Stimulated activated naive CD8-positive, alpha-beta T cell treated with anti-CD3 and anti-CD28 coated beads, Interleukin-15, amount 100 ng/mL, for 72 hours (primary cell): Measurements from ENCODE around the gene ESYT2.

Experiments
- ATAC-seq: fragments of 150-1000 bp; cut with Tn5 transposase; 2 replicates; pipeline ENCODE4 v1.10.0; 2021; ENCODE audit warnings: mild to moderate bottlenecking, moderate library complexity
- DNase-seq, 2 donors: peaks; one replicate each; pipeline ENCODE4 v3.0.0; 2021 to 2022
- H3K27ac Mint-ChIP-seq, 2 donors: one replicate each; pipeline ENCODE4 v1.8.0; 2022; ENCODE audit warnings: mild to moderate bottlenecking in 2 of 2, mixed read lengths in 2 of 2, moderate library complexity in 2 of 2
- H3K27me3 Mint-ChIP-seq: one replicate; pipeline ENCODE4 v1.8.0; 2022; ENCODE audit warnings: mixed read lengths
- H3K4me1 Mint-ChIP-seq: one replicate; pipeline ENCODE4 v1.8.0; 2022; ENCODE audit warnings: mild to moderate bottlenecking, mixed read lengths
- H3K4me3 Mint-ChIP-seq, 2 donors: one replicate each; pipeline ENCODE4 v1.8.0; 2022; ENCODE audit warnings: mild to moderate bottlenecking in 2 of 2, mixed read lengths in 2 of 2, moderate library complexity in 1 of 2
- H3K9me3 Mint-ChIP-seq, 2 donors: one replicate each; pipeline ENCODE4 v1.8.0; 2022; ENCODE audit warnings: mixed read lengths in 2 of 2

The ESYT2 gene

DNA sequence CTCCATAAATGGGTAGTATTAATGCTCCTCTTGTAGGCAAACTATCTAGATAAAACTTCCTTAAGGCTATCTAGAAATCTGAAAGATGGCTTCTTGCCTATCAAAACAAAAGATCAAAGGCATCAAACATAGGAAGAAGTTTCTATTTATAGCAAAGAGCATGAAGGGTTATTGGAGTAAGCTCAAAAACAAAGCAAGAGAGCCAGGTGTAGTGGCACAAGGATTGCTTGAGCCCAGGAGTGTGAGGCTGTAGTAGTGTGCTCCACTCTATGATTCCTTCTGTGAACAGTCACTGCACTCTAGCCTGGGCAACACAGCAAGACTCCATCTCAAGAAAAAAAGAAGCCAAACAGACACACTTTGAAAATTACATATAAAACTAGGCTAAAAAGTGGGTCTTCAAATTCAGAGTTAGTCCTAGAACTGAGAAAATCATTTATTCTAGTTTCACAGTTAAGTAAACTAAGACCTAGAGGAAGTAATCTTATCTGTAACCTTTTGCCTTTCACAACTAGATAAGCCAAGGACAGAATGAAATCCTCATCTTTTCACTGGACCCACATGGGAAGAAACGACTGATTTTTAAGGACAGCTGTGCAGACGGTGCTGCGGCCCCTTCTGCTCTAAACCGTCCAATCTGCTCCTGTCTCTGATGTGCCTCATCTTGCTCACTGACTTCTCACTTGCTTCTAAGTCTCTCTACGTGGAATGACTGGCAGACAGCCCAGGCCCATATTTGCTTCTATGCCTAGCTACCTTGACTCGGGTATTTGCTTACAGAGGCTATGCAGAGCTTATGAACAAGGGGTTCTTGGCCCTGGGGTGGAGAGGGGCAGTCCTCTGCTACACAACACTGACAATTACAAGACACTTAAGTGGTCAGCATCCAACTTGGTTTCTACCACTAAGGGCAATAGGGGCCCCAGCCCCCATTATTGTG, 50.0 kb downstream of the ESYT2 start:
- Mint-ChIP-seq H3K4me3 (no peak overlapping the region), H3K27me3 (no peaks in the 10 kb centered on the region), H3K9me3 (no peaks in the 10 kb centered on the region), H3K27ac (peak overlapping the region; percentile 28 to 61), H3K4me1 (peaks cover 28% of the 10 kb centered on the region)
- DNase-seq (no peak), ATAC-seq (no peak)

DNA sequence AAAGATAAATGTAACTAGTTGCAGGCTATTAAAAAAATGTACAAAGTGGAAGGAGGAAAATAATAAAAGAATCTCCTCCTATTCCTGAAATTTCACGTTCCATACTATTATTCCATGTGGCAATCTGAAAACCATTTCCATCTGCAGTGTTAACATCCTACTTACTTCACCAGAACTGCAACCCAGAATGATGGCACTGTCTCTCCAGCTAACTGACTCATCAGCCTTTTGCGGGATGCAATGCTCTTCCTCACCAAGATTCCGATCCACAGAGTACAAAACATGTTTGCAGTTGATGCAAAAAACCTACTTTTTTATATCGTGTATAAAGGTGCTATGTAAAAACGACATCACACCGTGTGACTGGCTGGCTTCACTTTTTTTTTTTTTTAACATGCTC, 50.8 kb downstream of the ESYT2 start:
- no peak overlapping the region for H3K4me3 Mint-ChIP-seq
- H3K9me3 Mint-ChIP-seq: no peaks in the 10 kb centered on the region
- no peak overlapping the region for H3K27ac Mint-ChIP-seq
- ATAC-seq: no peak
- no peak for DNase-seq
- H3K27me3 Mint-ChIP-seq: no peaks in the 10 kb centered on the region
- H3K4me1 Mint-ChIP-seq: peaks cover 28% of the 10 kb centered on the region

DNA sequence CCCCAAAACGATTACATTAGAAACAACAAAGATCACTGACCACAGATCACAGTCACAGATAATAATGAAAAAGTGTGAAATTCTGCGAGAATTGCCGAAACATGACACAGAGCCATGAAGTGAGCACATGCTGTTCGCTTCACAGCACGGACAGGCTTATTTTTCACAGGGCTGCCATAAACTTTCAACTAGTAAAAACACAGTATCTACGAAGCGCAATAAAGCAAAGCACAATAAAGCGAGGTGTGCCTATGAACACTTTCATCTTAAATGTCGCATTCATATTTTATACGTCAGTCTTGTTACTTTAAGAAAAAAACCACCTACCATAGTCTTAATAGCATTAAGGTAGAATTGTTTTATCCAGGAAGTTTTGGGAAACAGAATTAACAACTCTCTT, 51.5 kb downstream of the ESYT2 start:
- ATAC-seq: no peak
- H3K9me3 Mint-ChIP-seq: no peaks in the 10 kb centered on the region
- H3K4me1 Mint-ChIP-seq: peaks cover 33% of the 10 kb centered on the region
- H3K27ac Mint-ChIP-seq: no peak overlapping the region
- no peak for DNase-seq
- no peaks in the 10 kb centered on the region for H3K27me3 Mint-ChIP-seq
- no peak overlapping the region for H3K4me3 Mint-ChIP-seq

DNA sequence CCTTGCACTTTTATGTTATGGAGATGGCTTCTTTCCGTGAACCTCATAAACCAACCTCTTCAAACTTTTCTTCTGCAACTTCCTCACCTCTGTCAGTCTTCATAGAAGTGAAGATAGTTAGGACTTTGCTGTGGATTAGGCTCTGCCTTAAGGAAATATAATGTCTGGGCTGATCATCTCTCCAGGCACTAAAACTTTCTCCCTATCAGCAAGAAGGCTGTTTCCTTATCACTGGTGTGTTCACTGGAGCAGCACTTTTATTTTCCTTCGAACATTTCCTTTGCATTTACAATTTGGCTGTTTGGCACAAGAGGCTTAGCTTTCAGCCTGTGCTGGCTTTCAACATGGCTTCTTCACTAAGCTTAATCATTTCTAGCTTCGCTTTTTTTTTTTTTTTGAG, 52.8 kb downstream of the ESYT2 start:
- Mint-ChIP-seq H3K27me3 (no peaks in the 10 kb centered on the region), H3K4me3 (no peak overlapping the region), H3K27ac (peak overlapping the region in 1 of 2 donors; percentile 19), H3K4me1 (peaks cover 47% of the 10 kb centered on the region), H3K9me3 (no peaks in the 10 kb centered on the region)
- no peak for DNase-seq
- ATAC-seq: no peak

DNA sequence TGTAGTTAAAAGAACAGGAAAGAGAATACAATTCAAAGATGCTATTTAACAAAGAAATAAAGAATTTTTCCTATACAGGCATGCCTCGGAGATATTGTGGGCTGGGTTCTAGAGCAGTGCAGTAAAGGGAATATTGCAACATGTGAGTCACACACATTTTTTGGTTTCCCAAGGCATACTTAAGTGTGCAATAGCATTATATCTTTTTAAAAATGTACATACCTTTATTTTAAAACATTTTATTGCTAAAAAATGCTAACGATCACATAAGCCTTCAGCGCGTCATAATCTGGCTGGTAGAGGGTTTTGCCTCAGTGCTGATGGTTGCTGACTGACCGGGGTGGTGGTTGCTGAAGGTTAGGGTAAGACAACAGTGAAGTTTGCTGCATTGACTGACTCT, 54.4 kb downstream of the ESYT2 start:
- H3K9me3 Mint-ChIP-seq: no peaks in the 10 kb centered on the region
- ATAC-seq: no peak
- no peaks in the 10 kb centered on the region for H3K27me3 Mint-ChIP-seq
- no peak for DNase-seq
- no peak overlapping the region for H3K27ac Mint-ChIP-seq
- H3K4me1 Mint-ChIP-seq: peaks cover 51% of the 10 kb centered on the region
- H3K4me3 Mint-ChIP-seq: no peak overlapping the region

DNA sequence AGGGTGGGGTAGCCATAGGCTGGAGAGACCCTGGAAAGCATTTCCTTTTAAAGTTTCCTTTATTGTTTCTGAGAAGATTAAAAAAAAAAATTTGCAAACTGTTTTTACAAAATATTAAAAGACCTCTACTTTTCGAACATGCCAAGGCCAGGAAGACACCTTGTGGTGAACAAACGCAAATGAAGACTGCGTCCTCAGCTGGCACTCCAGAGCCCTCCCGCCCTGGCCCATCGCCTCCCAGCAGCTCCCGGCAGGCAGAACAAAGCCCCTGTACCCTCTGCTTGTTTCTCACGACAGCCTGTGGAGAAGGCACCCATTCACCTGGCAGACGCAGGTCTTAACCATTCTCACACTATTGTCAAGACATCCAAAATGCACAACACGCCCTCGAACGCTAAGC, 56.4 kb downstream of the ESYT2 start:
- no peak overlapping the region for H3K4me3 Mint-ChIP-seq
- peaks cover 58% of the 10 kb centered on the region for H3K4me1 Mint-ChIP-seq
- peak overlapping the region in 1 of 2 donors; percentile 83 for H3K27ac Mint-ChIP-seq
- DNase-seq (no peak), ATAC-seq (no peak)
- no peaks in the 10 kb centered on the region for H3K27me3 Mint-ChIP-seq
- no peaks in the 10 kb centered on the region for H3K9me3 Mint-ChIP-seq

DNA sequence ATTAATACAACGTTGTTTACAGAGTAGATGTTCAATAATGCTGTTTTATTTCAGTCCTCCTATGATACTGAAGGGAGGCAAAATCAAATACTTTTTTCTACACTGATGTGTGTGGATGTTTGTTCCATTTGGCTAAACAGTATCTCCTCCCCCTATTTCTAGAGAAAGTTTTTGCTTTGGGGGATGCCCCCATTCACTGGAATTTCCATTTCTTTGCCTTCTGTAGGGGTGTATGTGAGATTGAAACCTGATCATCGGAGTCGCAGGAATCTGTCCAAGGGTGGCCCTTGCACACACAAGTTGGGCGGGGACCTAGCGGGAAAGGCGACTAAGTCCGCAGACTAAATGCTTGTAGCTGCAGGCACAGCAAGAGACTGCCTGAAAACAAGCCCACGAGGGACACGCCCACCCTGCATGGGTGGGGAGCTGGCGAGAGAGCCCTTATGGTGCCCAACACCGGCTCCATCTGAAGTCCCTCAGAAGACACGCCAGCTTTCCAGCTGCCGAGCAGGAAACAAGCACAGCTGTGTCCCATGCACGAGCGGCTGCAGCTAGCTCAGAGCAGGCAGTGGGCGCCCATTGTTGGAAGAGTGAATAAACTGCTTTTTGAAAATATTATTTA, 58.0 kb downstream of the ESYT2 start:
- H3K4me1 Mint-ChIP-seq: peaks cover 54% of the 10 kb centered on the region

DNA sequence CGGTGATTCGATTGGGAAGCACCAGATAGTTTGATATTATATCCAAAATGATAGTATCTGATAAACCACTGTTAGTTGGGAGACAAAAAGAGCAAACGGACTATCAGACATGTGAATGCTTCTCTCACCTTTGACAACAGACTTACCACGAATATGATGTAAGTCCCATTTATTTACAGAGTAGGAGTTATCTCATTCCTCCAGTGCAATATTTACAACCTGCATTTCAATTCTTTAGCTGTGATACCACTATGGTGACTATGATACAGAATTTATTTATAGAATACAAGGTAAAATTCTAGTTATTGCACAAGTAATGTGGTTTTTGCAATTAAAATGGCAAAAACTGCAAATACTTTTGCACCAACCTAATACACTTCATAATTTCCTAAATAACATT, 61.6 kb downstream of the ESYT2 start:
- ATAC-seq: no peak
- Mint-ChIP-seq H3K27me3 (no peaks in the 10 kb centered on the region), H3K27ac (no peak overlapping the region), H3K4me3 (no peak overlapping the region), H3K4me1 (peaks cover 47% of the 10 kb centered on the region), H3K9me3 (no peaks in the 10 kb centered on the region)
- no peak for DNase-seq

More for the DNA sequence above, 58.0 kb downstream of the ESYT2 start:
- DNase-seq (no peak), ATAC-seq (no peak)
- Mint-ChIP-seq H3K27ac (peak overlapping the region; percentile 62 to 83), H3K9me3 (no peaks in the 10 kb centered on the region), H3K27me3 (no peaks in the 10 kb centered on the region), H3K4me3 (no peak overlapping the region)

DNA sequence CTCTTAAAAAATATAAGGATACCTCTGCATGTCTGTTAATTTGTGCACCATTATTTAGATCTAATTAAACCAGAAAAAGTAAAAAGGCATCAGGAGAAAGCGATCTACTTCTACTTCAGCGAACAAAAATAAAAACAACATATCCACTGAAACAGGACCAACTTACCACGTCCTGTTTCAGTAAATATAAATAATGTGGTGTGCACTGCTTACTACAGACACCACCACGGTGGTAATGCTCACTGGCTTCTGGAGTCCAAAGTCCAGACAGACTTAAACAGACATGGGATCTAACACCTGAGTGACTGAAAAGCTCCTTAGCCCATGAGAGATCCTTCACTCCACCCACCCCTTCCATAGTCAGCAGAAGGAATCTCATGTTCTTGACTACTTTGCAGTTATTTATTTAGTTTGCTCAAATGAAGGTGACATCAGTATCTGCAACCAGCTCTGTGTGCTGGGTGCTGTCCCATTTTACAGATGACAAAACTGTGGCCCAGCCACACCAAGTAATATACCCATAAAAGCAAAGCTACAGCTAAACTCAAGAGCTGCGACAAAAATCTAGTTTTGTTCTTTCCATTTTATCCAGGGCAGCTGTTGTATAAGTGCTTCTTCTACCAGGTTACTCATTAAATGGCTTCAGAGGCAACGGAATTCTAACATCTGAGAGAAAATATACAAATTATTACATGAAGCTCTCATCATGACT, 62.6 kb downstream of the ESYT2 start:
- Mint-ChIP-seq H3K27ac (peak overlapping the region; percentile 44 to 65), H3K4me3 (no peak overlapping the region), H3K9me3 (no peaks in the 10 kb centered on the region), H3K4me1 (peaks cover 37% of the 10 kb centered on the region), H3K27me3 (no peaks in the 10 kb centered on the region)
- ATAC-seq (no peak), DNase-seq (no peak)

DNA sequence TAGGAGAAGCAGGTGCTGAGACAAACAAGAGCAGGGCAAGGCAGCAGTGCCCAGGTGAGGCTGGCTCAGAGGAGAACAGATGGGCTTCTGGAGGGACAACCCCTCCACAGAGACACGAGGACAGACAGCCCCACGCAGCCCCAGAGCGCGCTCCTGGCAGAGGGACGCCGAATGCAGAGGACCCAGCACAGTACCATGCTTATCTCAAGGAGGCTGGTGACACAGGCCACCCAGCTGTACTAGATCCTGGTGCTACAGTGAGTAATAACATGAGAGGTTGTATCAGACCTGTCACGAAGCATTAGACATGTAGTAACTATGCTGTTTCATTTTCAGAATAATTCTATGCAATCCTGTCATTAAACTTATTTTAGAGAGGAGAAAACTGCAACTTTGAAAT, 64.3 kb downstream of the ESYT2 start:
- Mint-ChIP-seq H3K27ac (peak overlapping the region in 1 of 2 donors; percentile 54), H3K27me3 (no peaks in the 10 kb centered on the region), H3K4me1 (peaks cover 30% of the 10 kb centered on the region), H3K4me3 (no peak overlapping the region), H3K9me3 (no peaks in the 10 kb centered on the region)
- no peak for ATAC-seq
- DNase-seq: no peak

DNA sequence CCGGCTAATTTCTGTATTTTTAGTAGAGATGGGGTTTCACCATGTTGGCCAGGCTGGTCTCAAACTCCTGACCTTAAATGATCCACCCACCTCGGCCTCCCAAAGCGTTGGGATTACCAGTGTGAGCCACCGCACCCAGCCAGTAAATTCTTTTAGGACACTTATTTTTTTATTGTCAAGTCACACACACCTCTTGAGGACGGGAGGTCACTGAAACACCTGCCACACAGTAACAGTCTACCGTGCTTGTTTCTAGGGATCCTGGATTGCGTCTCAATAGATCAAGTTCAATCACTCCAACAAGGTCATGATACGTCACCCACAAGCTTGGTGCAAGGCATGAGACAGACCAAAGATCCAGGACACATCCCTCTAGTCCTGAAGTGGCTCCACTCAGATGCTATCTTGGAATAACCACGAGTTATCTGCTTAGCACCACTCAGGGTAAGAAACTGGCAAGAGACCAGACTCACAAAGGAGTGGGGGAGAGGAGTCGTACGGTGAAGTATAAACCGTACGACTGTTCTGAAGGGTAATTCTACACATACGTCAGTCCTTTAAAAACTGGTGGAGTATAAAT, 65.8 kb downstream of the ESYT2 start:
- Mint-ChIP-seq H3K27me3 (no peaks in the 10 kb centered on the region), H3K4me1 (peaks cover 23% of the 10 kb centered on the region), H3K4me3 (no peak overlapping the region), H3K9me3 (no peaks in the 10 kb centered on the region), H3K27ac (no peak overlapping the region)
- DNase-seq: no peak
- ATAC-seq: no peak

DNA sequence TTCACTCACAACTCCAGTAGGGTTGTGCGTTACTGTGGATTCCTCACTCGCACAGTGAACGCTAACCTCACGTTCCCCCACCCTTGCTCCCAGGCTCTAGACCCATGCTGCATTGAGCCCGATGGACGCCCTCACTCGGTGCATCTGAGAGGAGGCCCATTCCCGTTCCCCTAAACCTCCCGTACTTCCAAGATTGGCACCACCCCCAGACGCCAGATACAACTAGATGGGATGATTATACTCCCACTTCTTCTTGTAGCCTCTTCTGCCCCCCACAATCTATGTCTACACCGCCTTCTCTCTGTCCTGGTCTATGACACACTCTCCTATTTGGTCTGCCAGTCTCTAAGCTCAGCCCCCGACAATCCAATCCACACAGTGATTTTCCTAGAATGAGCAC, 67.4 kb downstream of the ESYT2 start:
- H3K27me3 Mint-ChIP-seq: no peaks in the 10 kb centered on the region
- DNase-seq (no peak), ATAC-seq (no peak)
- H3K9me3 Mint-ChIP-seq: no peaks in the 10 kb centered on the region
- no peak overlapping the region for H3K4me3 Mint-ChIP-seq
- H3K4me1 Mint-ChIP-seq: peaks cover 22% of the 10 kb centered on the region
- peak overlapping the region in 1 of 2 donors; percentile 12 for H3K27ac Mint-ChIP-seq

DNA sequence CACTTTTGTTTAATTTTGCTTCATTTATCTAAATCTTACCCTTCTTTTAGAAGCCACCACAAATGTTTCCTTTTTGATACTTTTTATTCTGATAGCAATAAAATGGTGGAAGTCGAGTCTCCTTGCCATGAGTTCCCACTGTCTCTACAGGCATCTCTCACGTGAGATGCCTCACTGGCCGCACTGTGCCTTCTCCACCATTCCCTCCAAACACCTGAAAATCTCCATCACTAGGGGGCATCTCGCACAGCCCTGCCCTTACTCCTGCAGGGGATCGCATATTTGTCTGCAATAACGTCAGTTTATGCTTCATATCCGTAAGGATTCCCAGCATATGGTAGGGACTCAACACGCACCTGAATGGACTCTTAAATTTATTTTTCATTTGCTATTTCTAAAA, 68.4 kb downstream of the ESYT2 start:
- H3K27me3 Mint-ChIP-seq: no peaks in the 10 kb centered on the region
- no peak overlapping the region for H3K4me3 Mint-ChIP-seq
- H3K4me1 Mint-ChIP-seq: peaks cover 12% of the 10 kb centered on the region
- peak overlapping the region in 1 of 2 donors; percentile 16 for H3K27ac Mint-ChIP-seq
- ATAC-seq (no peak), DNase-seq (no peak)
- H3K9me3 Mint-ChIP-seq: no peaks in the 10 kb centered on the region

DNA sequence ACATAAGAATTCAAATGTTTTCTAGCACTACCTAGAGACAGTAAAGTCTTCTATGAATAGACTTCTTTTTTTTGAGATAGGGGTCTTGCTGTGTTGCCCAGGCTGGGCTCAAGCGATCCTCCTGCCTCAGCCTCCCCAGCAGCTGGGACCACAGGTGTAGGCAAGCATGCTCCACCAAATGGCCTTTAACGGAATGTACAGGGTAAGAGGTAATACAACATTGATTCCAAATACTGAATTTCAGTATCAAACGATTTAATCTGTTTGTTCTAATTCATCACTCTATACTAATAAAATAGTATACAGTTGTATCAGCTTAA, 68.9 kb downstream of the ESYT2 start:
- Mint-ChIP-seq H3K27me3 (no peaks in the 10 kb centered on the region), H3K27ac (peak overlapping the region in 1 of 2 donors; percentile 59), H3K4me1 (peaks cover 8% of the 10 kb centered on the region), H3K9me3 (no peaks in the 10 kb centered on the region), H3K4me3 (no peak overlapping the region)
- DNase-seq (no peak), ATAC-seq (no peak)

DNA sequence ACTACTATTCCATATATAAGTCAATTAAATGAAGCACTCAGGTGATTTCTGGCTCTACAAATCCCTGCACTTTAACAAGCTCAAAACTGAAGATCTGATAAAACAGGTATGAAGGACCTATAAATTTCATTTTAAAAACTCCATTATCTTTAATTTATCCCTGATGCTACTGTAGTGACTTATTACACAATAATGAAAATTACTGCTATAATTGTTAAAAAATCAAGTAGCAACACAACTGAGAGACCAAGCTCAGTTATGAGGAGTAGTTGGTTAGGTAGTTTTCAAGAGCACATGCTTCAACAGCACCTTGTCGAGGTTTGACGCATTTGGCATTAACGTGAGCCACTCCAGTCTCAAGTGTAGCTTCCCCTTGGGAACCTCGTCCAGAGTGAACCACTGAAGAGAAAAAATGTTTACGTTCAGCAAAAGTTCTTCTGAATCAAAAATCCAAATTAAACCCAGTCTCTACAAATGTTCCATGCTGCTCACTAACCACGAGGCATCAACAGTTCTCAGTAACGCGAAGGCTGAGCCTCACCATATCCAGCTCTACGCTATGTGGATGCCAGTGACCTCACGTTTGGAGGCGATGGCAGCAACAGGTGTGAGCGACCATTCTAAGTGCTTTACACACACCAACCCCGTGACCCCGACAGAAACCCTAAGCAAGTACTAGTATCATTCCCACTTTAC, 69.4 kb downstream of the ESYT2 start:
- Mint-ChIP-seq H3K27me3 (no peaks in the 10 kb centered on the region), H3K4me1 (peaks cover 9% of the 10 kb centered on the region), H3K9me3 (no peaks in the 10 kb centered on the region), H3K27ac (peak overlapping the region in 1 of 2 donors; percentile 3), H3K4me3 (no peak overlapping the region)
- no peak for DNase-seq
- no peak for ATAC-seq
